ENCODE data around the gene TRIM2.
"Not testable (repeated sequence)": the region's sequence is repeated elsewhere in the genome, so short reads cannot be mapped to it uniquely, and the experiment has no call there.

The TRIM2 gene

GRCh38 chr4:153204247-153204671 lies at the start of gene TRIM2:
TRIM2 (plus strand) TSS chr4:153204443; CDS start chr4:153204531, 88 bp downstream.
- DNase-seq (ENCODE audit: low read depth), result no peak

GRCh38 chr4:153155686-153156085 lies 48.6 kb upstream of the TRIM2 start:
- DNase-seq (ENCODE audit: low read depth), result no peak

- DNase-seq (ENCODE audit: low read depth), result peak; percentile 22
These were observed 48.0 kb upstream of the TRIM2 start for GRCh38 chr4:153156263-153156662.

GRCh38 chr4:153156721-153157120 lies 47.5 kb upstream of the TRIM2 start:
- DNase-seq (ENCODE audit: low read depth), result no peak

- DNase-seq (ENCODE audit: low read depth), result no peak
These were observed 45.2 kb upstream of the TRIM2 start for GRCh38 chr4:153159016-153159415.

- DNase-seq (ENCODE audit: low read depth), result no peak
These were observed 44.5 kb upstream of the TRIM2 start for GRCh38 chr4:153159728-153160221.

- no peak for DNase-seq (ENCODE audit: low read depth)
These were observed 43.4 kb upstream of the TRIM2 start for GRCh38 chr4:153160821-153161220.

GRCh38 chr4:153161226-153161963 lies 42.8 kb upstream of the TRIM2 start:
- DNase-seq (ENCODE audit: low read depth), result no peak

- DNase-seq (ENCODE audit: low read depth), result not testable (repeated sequence)
These were observed 39.0 kb upstream of the TRIM2 start for GRCh38 chr4:153165236-153165635.

- no peak for DNase-seq (ENCODE audit: low read depth)
These were observed 37.3 kb upstream of the TRIM2 start for GRCh38 chr4:153166716-153167501.

GRCh38 chr4:153169776-153170175 lies 34.5 kb upstream of the TRIM2 start:
- no peak for DNase-seq (ENCODE audit: low read depth)

- no peak for DNase-seq (ENCODE audit: low read depth)
These were observed 33.8 kb upstream of the TRIM2 start for GRCh38 chr4:153170407-153170806.

- DNase-seq (ENCODE audit: low read depth), result no peak
These were observed 29.2 kb upstream of the TRIM2 start for GRCh38 chr4:153174821-153175567.

GRCh38 chr4:153176938-153177337 lies 27.3 kb upstream of the TRIM2 start:
- no peak for DNase-seq (ENCODE audit: low read depth)

- no peak for DNase-seq (ENCODE audit: low read depth)
These were observed 26.4 kb upstream of the TRIM2 start for GRCh38 chr4:153177841-153178240.

GRCh38 chr4:153179100-153179499 lies 25.1 kb upstream of the TRIM2 start:
- DNase-seq (ENCODE audit: low read depth), result no peak

- no peak for DNase-seq (ENCODE audit: low read depth)
These were observed 22.9 kb upstream of the TRIM2 start for GRCh38 chr4:153181293-153181692.

- no peak for DNase-seq (ENCODE audit: low read depth)
These were observed 22.5 kb upstream of the TRIM2 start for GRCh38 chr4:153181700-153182099.

- DNase-seq (ENCODE audit: low read depth), result no peak
These were observed 21.1 kb upstream of the TRIM2 start for GRCh38 chr4:153183146-153183545.

GRCh38 chr4:153185331-153185852 lies 18.9 kb upstream of the TRIM2 start:
- no peak for DNase-seq (ENCODE audit: low read depth)

- no peak for DNase-seq (ENCODE audit: low read depth)
These were observed 18.1 kb upstream of the TRIM2 start for GRCh38 chr4:153186046-153186728.
